Astrocyte (in vitro differentiated cells and primary cell): ENCODE data around the gene GSAP. TPM values are rescaled to one million over a fixed set of nuclear protein-coding genes. Genes with fewer than 3 reads are reported as not detected.
"Not testable (repeated sequence)": the region's sequence is repeated elsewhere in the genome, so short reads cannot be mapped to it uniquely, and the experiment has no call there.

Experiments used
- DNase-seq: peaks from one replicate; pipeline ENCODE4 v3.0.0-alpha.2; 2010; ENCODE audit warnings: low read depth
- FAIRE-seq: peaks from 2 replicates; lab custom pipeline; 2011; peaks lifted over from hg19 to GRCh38; lab: Jason Lieb, UNC
- H2AFZ ChIP-seq: 2 replicates; pipeline ENCODE4 v1.6.0; 2012; ENCODE audit warnings: low read depth, low read length, inconsistent platforms
- H3K27ac ChIP-seq: 2 replicates; pipeline ENCODE4 v1.5.1; 2011; ENCODE audit warnings: low read depth, low read length, inconsistent platforms
- H3K27me3 ChIP-seq: 2 replicates; pipeline ENCODE4 v1.6.0; 2011; ENCODE audit warnings: low read length, inconsistent platforms; ENCODE audit not compliant: insufficient read depth
- H3K36me3 ChIP-seq: 2 replicates; pipeline ENCODE4 v1.5.1; 2011; ENCODE audit warnings: low read length, inconsistent platforms; ENCODE audit not compliant: insufficient read depth
- H3K4me1 ChIP-seq: 2 replicates; pipeline ENCODE4 v1.5.1; 2011; ENCODE audit warnings: low read length, inconsistent platforms; ENCODE audit not compliant: insufficient read depth
- H3K4me2 ChIP-seq: 2 replicates; pipeline ENCODE4 v1.6.0; 2012; ENCODE audit warnings: low read length, inconsistent platforms
- H3K4me3 ChIP-seq: 2 replicates; pipeline ENCODE4 v1.5.1; 2011; ENCODE audit warnings: low read depth, mild to moderate bottlenecking, low read length, inconsistent platforms; ENCODE audit not compliant: insufficient read depth
- H3K79me2 ChIP-seq: 2 replicates; pipeline ENCODE4 v1.6.0; 2012; ENCODE audit warnings: mild to moderate bottlenecking, low read length, inconsistent platforms; ENCODE audit not compliant: insufficient read depth
- H3K9ac ChIP-seq: 2 replicates; pipeline ENCODE4 v1.6.0; 2012; ENCODE audit warnings: mild to moderate bottlenecking, low read length, inconsistent platforms
- H3K9me3 ChIP-seq: 2 replicates; pipeline ENCODE4 v1.5.1; 2012; ENCODE audit warnings: low read depth, mild to moderate bottlenecking, low read length, inconsistent platforms; ENCODE audit not compliant: insufficient read depth
- H4K20me1 ChIP-seq: 2 replicates; pipeline ENCODE4 v1.6.0; 2012; ENCODE audit warnings: low read length, inconsistent platforms; ENCODE audit not compliant: insufficient read depth
- H3K27ac Mint-ChIP-seq: one replicate; pipeline ENCODE4 v1.8.0; 2021; ENCODE audit warnings: mild to moderate bottlenecking, mixed read lengths; ENCODE audit not compliant: unreplicated experiment
- H3K27me3 Mint-ChIP-seq: one replicate; pipeline ENCODE4 v1.8.0; 2021; ENCODE audit warnings: low read depth, mixed read lengths; ENCODE audit not compliant: unreplicated experiment
- H3K36me3 Mint-ChIP-seq: one replicate; pipeline ENCODE4 v1.8.0; 2021; ENCODE audit warnings: low read depth, mixed read lengths; ENCODE audit not compliant: unreplicated experiment
- H3K4me1 Mint-ChIP-seq: one replicate; pipeline ENCODE4 v1.8.0; 2021; ENCODE audit warnings: low read depth, mixed read lengths; ENCODE audit not compliant: unreplicated experiment
- H3K4me3 Mint-ChIP-seq: one replicate; pipeline ENCODE4 v1.8.0; 2021; ENCODE audit warnings: mild to moderate bottlenecking, moderate library complexity, mixed read lengths; ENCODE audit not compliant: unreplicated experiment
- H3K9me3 Mint-ChIP-seq: one replicate; pipeline ENCODE4 v1.8.0; 2021; ENCODE audit warnings: mild to moderate bottlenecking, mixed read lengths; ENCODE audit not compliant: unreplicated experiment
- CTCF ChIP-seq: IDR thresholded peaks from 2 replicates; pipeline ENCODE4 v1.5.1; 2011; ENCODE audit warnings: low read depth, mild to moderate bottlenecking, inconsistent platforms, low read length, moderate library complexity; ENCODE audit not compliant: insufficient read depth
- EZH2 ChIP-seq: IDR thresholded peaks from 2 replicates; pipeline ENCODE4 v1.6.1; 2012; ENCODE audit warnings: mild to moderate bottlenecking, low read length, inconsistent platforms; ENCODE audit not compliant: insufficient read depth
- total RNA-seq: library from RNA; stranded (reverse); gene quantifications from 2 replicates; pipeline ENCODE4 v1.2.1, GENCODE V29; 2021

GSAP gene
- total RNA-seq, 1 donor from 2014 or later: 4.1 TPM

- H3K4me1 Mint-ChIP-seq: no peaks in the 10 kb centered on the region
- H3K79me2 ChIP-seq: no peaks in the 10 kb centered on the region
- no peak overlapping the region for H3K27ac ChIP-seq
- H3K4me3 ChIP-seq: no peak overlapping the region
- DNase-seq (no peak), FAIRE-seq (no peak)
- no peaks in the 10 kb centered on the region for H3K9me3 Mint-ChIP-seq
- no peak overlapping the region for H3K9ac ChIP-seq
- no peak for TF ChIP-seq CTCF
- no peak for TF ChIP-seq EZH2
- H3K4me2 ChIP-seq: no peak overlapping the region
- no peaks in the 10 kb centered on the region for H3K36me3 Mint-ChIP-seq
- no peaks in the 10 kb centered on the region for H3K36me3 ChIP-seq
- no peak overlapping the region for H3K4me3 Mint-ChIP-seq
- H3K27ac Mint-ChIP-seq: no peak overlapping the region
- no peaks in the 10 kb centered on the region for H4K20me1 ChIP-seq
- no peaks in the 10 kb centered on the region for H3K27me3 ChIP-seq
- H3K9me3 ChIP-seq: no peaks in the 10 kb centered on the region
- H2AFZ ChIP-seq: no peak overlapping the region
- H3K27me3 Mint-ChIP-seq: no peaks in the 10 kb centered on the region
- H3K4me1 ChIP-seq: no peaks in the 10 kb centered on the region
These were observed 78.6 kb downstream of the GSAP start for GRCh38 chr7:77337456-77337990.

GRCh38 chr7:77335581-77335980 lies 80.6 kb downstream of the GSAP start:
- Histone ChIP-seq H3K9ac (no peak overlapping the region), H3K79me2 (no peaks in the 10 kb centered on the region), H3K27ac (no peak overlapping the region), H3K4me1 (peaks cover 3% of the 10 kb centered on the region), H3K9me3 (no peaks in the 10 kb centered on the region), H3K4me2 (no peak overlapping the region), H3K36me3 (no peaks in the 10 kb centered on the region), H4K20me1 (no peaks in the 10 kb centered on the region), H2AFZ (no peak overlapping the region), H3K27me3 (no peaks in the 10 kb centered on the region), H3K4me3 (no peak overlapping the region)
- H3K4me1 Mint-ChIP-seq: peaks cover 3% of the 10 kb centered on the region
- no peaks in the 10 kb centered on the region for H3K27me3 Mint-ChIP-seq
- no peak for TF ChIP-seq CTCF
- no peak for TF ChIP-seq EZH2
- DNase-seq (no peak), FAIRE-seq (no peak)
- H3K4me3 Mint-ChIP-seq: no peak overlapping the region
- H3K27ac Mint-ChIP-seq: no peak overlapping the region
- H3K36me3 Mint-ChIP-seq: no peaks in the 10 kb centered on the region
- H3K9me3 Mint-ChIP-seq: no peaks in the 10 kb centered on the region

- H3K27ac ChIP-seq, H3K4me1 Mint-ChIP-seq, H3K27me3 ChIP-seq, H3K36me3 Mint-ChIP-seq, H4K20me1 ChIP-seq, H3K27ac Mint-ChIP-seq, H3K36me3 ChIP-seq, H3K9ac ChIP-seq, H3K9me3 ChIP-seq, H3K27me3 Mint-ChIP-seq, H3K4me2 ChIP-seq, H3K9me3 Mint-ChIP-seq, H3K4me3 ChIP-seq, H3K4me3 Mint-ChIP-seq, DNase-seq, FAIRE-seq, H3K79me2 ChIP-seq, H2AFZ ChIP-seq: not testable (repeated sequence)
- H3K4me1 ChIP-seq: peaks cover 10% of the 10 kb centered on the region
These were observed 82.1 kb downstream of the GSAP start for GRCh38 chr7:77334039-77334438.
